COLO829 (cell line): ENCODE data around the gene ASB8.
"Not testable (repeated sequence)": the region's sequence is repeated elsewhere in the genome, so short reads cannot be mapped to it uniquely, and the experiment has no call there.

ENCODE experiments used
- DNase-seq: peaks from one replicate; pipeline ENCODE4 v3.0.0; 2012; ENCODE audit warnings: low spot score

Gene ASB8

GRCh38 chr12:48142818-48143674, 14.3 kb downstream of the ASB8 start:
- DNase-seq = no peak

- no peak for DNase-seq
Observed at GRCh38 chr12:48135027-48135426, 22.3 kb downstream of the ASB8 start.

GRCh38 chr12:48132826-48133225, 24.5 kb downstream of the ASB8 start:
- DNase-seq = no peak

GRCh38 chr12:48131517-48131916, 25.8 kb downstream of the ASB8 start:
- no peak for DNase-seq

GRCh38 chr12:48129376-48129775, 27.9 kb downstream of the ASB8 start:
- DNase-seq = no peak

GRCh38 chr12:48128800-48129199, 28.5 kb downstream of the ASB8 start:
- DNase-seq = no peak

- DNase-seq = no peak
Observed at GRCh38 chr12:48126953-48127630, 30.2 kb downstream of the ASB8 start.

GRCh38 chr12:48125985-48126384, 31.3 kb downstream of the ASB8 start:
- DNase-seq = no peak

GRCh38 chr12:48125542-48125941, 31.8 kb downstream of the ASB8 start:
- DNase-seq = not testable (repeated sequence)

GRCh38 chr12:48123169-48123568, 34.1 kb downstream of the ASB8 start:
- no peak for DNase-seq

GRCh38 chr12:48122065-48122834, 35.1 kb downstream of the ASB8 start:
- DNase-seq = no peak

- DNase-seq = no peak
Observed at GRCh38 chr12:48121522-48121921, 35.8 kb downstream of the ASB8 start.

GRCh38 chr12:48119834-48120195, 37.5 kb downstream of the ASB8 start:
- peak; percentile 32 for DNase-seq

GRCh38 chr12:48119078-48119833, 38.1 kb downstream of the ASB8 start, which contains the start of gene PFKM:
PFKM (plus strand) TSS chr12:48119364; CDS start chr12:48122775, 3,411 bp downstream.
- DNase-seq = peak; percentile 96

GRCh38 chr12:48118284-48118871, 38.9 kb downstream of the ASB8 start:
- DNase-seq = no peak

- DNase-seq = no peak
Observed at GRCh38 chr12:48115957-48116356, 41.4 kb downstream of the ASB8 start.

GRCh38 chr12:48111312-48111693, 46.0 kb downstream of the ASB8 start:
- DNase-seq = not testable (repeated sequence)

GRCh38 chr12:48110691-48111311, 46.5 kb downstream of the ASB8 start:
- DNase-seq = no peak

- no peak for DNase-seq
Observed at GRCh38 chr12:48109424-48109823, 47.9 kb downstream of the ASB8 start.

GRCh38 chr12:48106681-48107613, 50.4 kb downstream of the ASB8 start:
- no peak for DNase-seq
